Lower leg skin (tissue), 4 donors: ENCODE data around the gene SFXN4. TPM values are rescaled to one million over a fixed set of nuclear protein-coding genes. Genes with fewer than 3 reads are reported as not detected.

Experiments
- DNase-seq, 2 donors: peaks; one replicate each; pipeline ENCODE4 v3.0.0-alpha.2; 2019; ENCODE audit warnings: low spot score in 2 of 2
- H3K4me3 ChIP-seq: fragments of 200-600 bp; sonication (generic); 2 replicates; pipeline ENCODE4 v1.5.1; 2017; ENCODE audit warnings: mild to moderate bottlenecking, low read depth; ENCODE audit not compliant: poor library complexity, severe bottlenecking
- POLR2A ChIP-seq, 2 donors: fragments of 450-650 bp; IDR thresholded peaks; one replicate each; pipeline ENCODE4 v1.6.1; 2016 to 2017; ENCODE audit warnings: antibody characterized with exemption in 2 of 2, mild to moderate bottlenecking in 1 of 2, moderate library complexity in 1 of 2
- WGBS, 2 donors: methylation state at CpG; one replicate each; pipeline ENCODE4 v1.1.5; 2018; 5-methylcytosine and 5-hydroxymethylcytosine counted together
- intact Hi-C: fragments of 100-400 bp; cut with DNase I; formaldehyde crosslinking; loops from one replicate; pipeline ENCODE4 v1.15.0; 2023; ENCODE audit warnings: low total_unique reads
- total RNA-seq, 4 donors: library from RNA; depleted of rRNA; stranded (reverse); fragments of >200 nt; gene quantifications; one replicate each; pipeline ENCODE4 v1.1.0, GENCODE V29; 2016
- TF ChIP-seq, protein P1 (sequence below), 3 donors: fragments of 450-650 bp; IDR thresholded peaks; one replicate each; pipeline ENCODE4 v1.5.1; 2016; ENCODE audit warnings: antibody characterized with exemption in 3 of 3, mild to moderate bottlenecking in 3 of 3, moderate library complexity in 2 of 3

Gene SFXN4
- total RNA-seq, 4 donors from 2014 or later, result 9.1 to 22.7 (median 16.0) TPM

GRCh38 chr10:119205894-119206602 lies 40.5 kb upstream of the SFXN4 start:
- peak; percentile 55 to 94 for DNase-seq
- TF ChIP-seq POLR2A (IDR thresholded peaks at IDR 0.05), result no peak
- TF ChIP-seq, protein P1, sequence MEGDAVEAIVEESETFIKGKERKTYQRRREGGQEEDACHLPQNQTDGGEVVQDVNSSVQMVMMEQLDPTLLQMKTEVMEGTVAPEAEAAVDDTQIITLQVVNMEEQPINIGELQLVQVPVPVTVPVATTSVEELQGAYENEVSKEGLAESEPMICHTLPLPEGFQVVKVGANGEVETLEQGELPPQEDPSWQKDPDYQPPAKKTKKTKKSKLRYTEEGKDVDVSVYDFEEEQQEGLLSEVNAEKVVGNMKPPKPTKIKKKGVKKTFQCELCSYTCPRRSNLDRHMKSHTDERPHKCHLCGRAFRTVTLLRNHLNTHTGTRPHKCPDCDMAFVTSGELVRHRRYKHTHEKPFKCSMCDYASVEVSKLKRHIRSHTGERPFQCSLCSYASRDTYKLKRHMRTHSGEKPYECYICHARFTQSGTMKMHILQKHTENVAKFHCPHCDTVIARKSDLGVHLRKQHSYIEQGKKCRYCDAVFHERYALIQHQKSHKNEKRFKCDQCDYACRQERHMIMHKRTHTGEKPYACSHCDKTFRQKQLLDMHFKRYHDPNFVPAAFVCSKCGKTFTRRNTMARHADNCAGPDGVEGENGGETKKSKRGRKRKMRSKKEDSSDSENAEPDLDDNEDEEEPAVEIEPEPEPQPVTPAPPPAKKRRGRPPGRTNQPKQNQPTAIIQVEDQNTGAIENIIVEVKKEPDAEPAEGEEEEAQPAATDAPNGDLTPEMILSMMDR (IDR thresholded peaks at IDR 0.05), result no peak
- WGBS, 2 donors, result 28 to 33% methylated on average over 17 of the region's 17 CpGs
- no peak overlapping the region for H3K4me3 ChIP-seq
- intact Hi-C loops, result loop anchor here (10.0 kb wide), 2 partner anchors 209 to 239 kb away; no protein-coding TSS in a partner anchor

GRCh38 chr10:119203006-119203405 lies 37.5 kb upstream of the SFXN4 start:
- intact Hi-C loops, result loop anchor here (10.0 kb wide), 2 partner anchors 212 to 242 kb away; no protein-coding TSS in a partner anchor
- TF ChIP-seq, protein P1 (IDR thresholded peaks at IDR 0.05), result no peak
- TF ChIP-seq POLR2A (IDR thresholded peaks at IDR 0.05), result no peak
- H3K4me3 ChIP-seq, result no peak overlapping the region
- 69 to 73% methylated on average over 4 of the region's 4 CpGs for WGBS, 2 donors
- DNase-seq, result no peak

GRCh38 chr10:119201233-119201632 lies 35.7 kb upstream of the SFXN4 start:
- DNase-seq, result no peak
- WGBS, 2 donors, result 83 to 94% methylated on average over 1 of the region's 1 CpG
- intact Hi-C loops, result loop anchor here (10.0 kb wide), 2 partner anchors 214 to 244 kb away; no protein-coding TSS in a partner anchor
- H3K4me3 ChIP-seq, result no peak overlapping the region
- TF ChIP-seq POLR2A (IDR thresholded peaks at IDR 0.05), result no peak
- TF ChIP-seq, protein P1 (IDR thresholded peaks at IDR 0.05), result no peak

GRCh38 chr10:119199231-119199992 lies 33.9 kb upstream of the SFXN4 start:
- intact Hi-C loops, result no loop called here
- no peak overlapping the region for H3K4me3 ChIP-seq
- TF ChIP-seq POLR2A (IDR thresholded peaks at IDR 0.05), result no peak
- TF ChIP-seq, protein P1 (IDR thresholded peaks at IDR 0.05), result peak in 1 of 3 donors; percentile 46
- peak; percentile 43 to 86 for DNase-seq
- WGBS, 2 donors, result 42 to 51% methylated on average over 9 of the region's 9 CpGs

GRCh38 chr10:119198438-119198837 lies 32.9 kb upstream of the SFXN4 start:
- intact Hi-C loops, result no loop called here
- no peak overlapping the region for H3K4me3 ChIP-seq
- TF ChIP-seq, protein P1 (IDR thresholded peaks at IDR 0.05), result no peak
- TF ChIP-seq POLR2A (IDR thresholded peaks at IDR 0.05), result no peak
- DNase-seq, result no peak
- WGBS, 2 donors, result 57 to 62% methylated on average over 7 of the region's 7 CpGs
